Esophagus squamous epithelium (tissue), 4 donors: ENCODE data around the gene ARMS2.

Source experiments
- POLR2A ChIP-seq, 4 donors: fragments of 450-650 bp; IDR thresholded peaks; one replicate each; pipeline ENCODE4 v1.6.1; 2017; ENCODE audit warnings: antibody characterized with exemption in 4 of 4, mild to moderate bottlenecking in 4 of 4, moderate library complexity in 3 of 4
- TF ChIP-seq, protein P1 (sequence below), 6 experiments: fragments of 450-650 bp in 4 of 6; fragments of 200-600 bp in 2 of 6; sonication (generic) in 2 of 6; IDR thresholded peaks; one replicate each; pipeline ENCODE4 v1.5.1; 2016 to 2019; ENCODE audit warnings: antibody characterized with exemption in 6 of 6, mild to moderate bottlenecking in 4 of 6, moderate library complexity in 4 of 6

- TF ChIP-seq, protein P1, sequence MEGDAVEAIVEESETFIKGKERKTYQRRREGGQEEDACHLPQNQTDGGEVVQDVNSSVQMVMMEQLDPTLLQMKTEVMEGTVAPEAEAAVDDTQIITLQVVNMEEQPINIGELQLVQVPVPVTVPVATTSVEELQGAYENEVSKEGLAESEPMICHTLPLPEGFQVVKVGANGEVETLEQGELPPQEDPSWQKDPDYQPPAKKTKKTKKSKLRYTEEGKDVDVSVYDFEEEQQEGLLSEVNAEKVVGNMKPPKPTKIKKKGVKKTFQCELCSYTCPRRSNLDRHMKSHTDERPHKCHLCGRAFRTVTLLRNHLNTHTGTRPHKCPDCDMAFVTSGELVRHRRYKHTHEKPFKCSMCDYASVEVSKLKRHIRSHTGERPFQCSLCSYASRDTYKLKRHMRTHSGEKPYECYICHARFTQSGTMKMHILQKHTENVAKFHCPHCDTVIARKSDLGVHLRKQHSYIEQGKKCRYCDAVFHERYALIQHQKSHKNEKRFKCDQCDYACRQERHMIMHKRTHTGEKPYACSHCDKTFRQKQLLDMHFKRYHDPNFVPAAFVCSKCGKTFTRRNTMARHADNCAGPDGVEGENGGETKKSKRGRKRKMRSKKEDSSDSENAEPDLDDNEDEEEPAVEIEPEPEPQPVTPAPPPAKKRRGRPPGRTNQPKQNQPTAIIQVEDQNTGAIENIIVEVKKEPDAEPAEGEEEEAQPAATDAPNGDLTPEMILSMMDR (IDR thresholded peaks at IDR 0.05), result no peak
- TF ChIP-seq POLR2A (IDR thresholded peaks at IDR 0.05), result no peak
These were observed 30.0 kb downstream of the ARMS2 start for GRCh38 chr10:122484276-122485060.
